Gastrocnemius medialis (tissue), 4 donors: Measurements from ENCODE around the gene SLC43A3.

Experiments used
- CTCF ChIP-seq, 5 experiments: fragments of 450-650 bp in 3 of 5; fragments of 200-600 bp in 2 of 5; sonication (generic) in 2 of 5; IDR thresholded peaks in 4 of 5; conservative IDR thresholded peaks in 1 of 5; 1 replicate in 4 of 5; 2 replicates in 1 of 5; pipeline ENCODE4 v1.5.1; 2016 to 2019; ENCODE audit warnings: antibody characterized with exemption in 5 of 5, mild to moderate bottlenecking in 3 of 5, moderate library complexity in 3 of 5
- POLR2A ChIP-seq, 2 donors: fragments of 450-650 bp; IDR thresholded peaks; one replicate each; pipeline ENCODE4 v1.6.1; 2017; ENCODE audit warnings: antibody characterized with exemption in 2 of 2, mild to moderate bottlenecking in 2 of 2, moderate library complexity in 2 of 2

GRCh38 chr11:57395905-57396623, 30.9 kb downstream of the SLC43A3 start:
- TF ChIP-seq POLR2A (IDR thresholded peaks at IDR 0.05) (no peak), CTCF (IDR thresholded peaks at IDR 0.05 in 4 of 5, conservative IDR thresholded peaks at IDR 0.05 in 1 of 5) (no peak)
